Measurements from ENCODE around the gene PHACTR4.

- TF ChIP-seq BHLHE40 (IDR thresholded peaks at IDR 0.05; ENCODE audit: low read depth, low read length) (no peak), CTCF (conservative IDR thresholded peaks at IDR 0.05; ENCODE audit: low read depth, low read length) (peak; percentile 5; the same call in 1 of the 2 replicates), CEBPB (IDR thresholded peaks at IDR 0.05; ENCODE audit: low read depth, low read length) (no peak), POLR2A (IDR thresholded peaks at IDR 0.05; ENCODE audit: low read depth, low read length) (no peak), RAD21 (IDR thresholded peaks at IDR 0.05; ENCODE audit: low read length) (no peak)
Observed at GRCh38 chr1:28540651-28541050, 171.1 kb downstream of the PHACTR4 start.
